ENCODE data around the gene FARP1. TPM values are rescaled to one million over a fixed set of nuclear protein-coding genes. Genes with fewer than 3 reads are reported as not detected.

FARP1 gene
- total and polyA plus RNA-seq, 2 of the 8 experiments (the other 6 are each of a cell fraction or from before 2014, with no cell fraction given), result 24.7 to 104 TPM

DNA sequence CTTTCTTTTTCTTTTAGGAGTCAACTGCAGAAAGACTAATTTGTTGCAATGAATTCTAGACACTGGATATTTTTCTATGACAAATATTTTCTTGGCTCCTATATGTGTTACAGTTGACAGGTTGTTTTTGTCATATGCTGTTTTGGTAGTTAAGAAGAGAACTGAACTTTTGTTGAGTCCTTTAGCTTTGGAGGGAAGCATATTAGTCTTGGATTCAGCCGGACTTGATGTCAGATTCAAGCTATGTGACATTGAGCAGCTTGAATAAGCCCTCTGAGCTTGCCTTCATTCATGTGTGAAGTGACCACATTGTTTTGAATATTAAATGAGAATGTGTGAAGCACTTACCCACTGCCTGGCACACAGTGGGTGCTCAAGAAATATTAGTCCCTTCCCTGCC, 216.0 kb downstream of the FARP1 start (continued):
- TF ChIP-seq CHD7 (IDR thresholded peaks at IDR 0.05; ENCODE audit: insufficient replicate concordance, low read length), result no peak
- TF ChIP-seq CTBP2 (IDR thresholded peaks at IDR 0.05; ENCODE audit: borderline replicate concordance, insufficient read depth, insufficient read length, low read length), result no peak
- TF ChIP-seq KDM1A (IDR thresholded peaks at IDR 0.05; ENCODE audit: borderline replicate concordance, low read length), result no peak
- TF ChIP-seq SAP30 (IDR thresholded peaks at IDR 0.05; ENCODE audit: insufficient read depth, insufficient replicate concordance, low read length), result no peak
- no peak for TF ChIP-seq SUZ12 (IDR thresholded peaks at IDR 0.05; ENCODE audit: low read length)
- no peak for TF ChIP-seq POU5F1 (IDR thresholded peaks at IDR 0.05; ENCODE audit: low read depth, low read length)
- no peak for TF ChIP-seq POLR2AphosphoS5 (IDR thresholded peaks at IDR 0.05; ENCODE audit: low read depth, low read length)
- no peak for TF ChIP-seq SIX5 (IDR thresholded peaks at IDR 0.05; ENCODE audit: low read depth, low read length)
- TF ChIP-seq ASH2L (IDR thresholded peaks at IDR 0.05; ENCODE audit: low read length), result no peak
- no peak for TF ChIP-seq MAFK (IDR thresholded peaks at IDR 0.05; ENCODE audit: low read depth, low read length)
- no peak for TF ChIP-seq GABPA (IDR thresholded peaks at IDR 0.05; ENCODE audit: borderline replicate concordance, insufficient read depth, low read length)
- no peak for TF ChIP-seq SRF (IDR thresholded peaks at IDR 0.05; ENCODE audit: low read depth, low read length)

Data from H1 (cell line).